ENCODE results near the gene FAM76B. TPM values are rescaled to one million over a fixed set of nuclear protein-coding genes. Genes with fewer than 3 reads are reported as not detected.

Gene FAM76B
- total RNA-seq, 1 donor from 2014 or later = 37.3 TPM

DNA sequence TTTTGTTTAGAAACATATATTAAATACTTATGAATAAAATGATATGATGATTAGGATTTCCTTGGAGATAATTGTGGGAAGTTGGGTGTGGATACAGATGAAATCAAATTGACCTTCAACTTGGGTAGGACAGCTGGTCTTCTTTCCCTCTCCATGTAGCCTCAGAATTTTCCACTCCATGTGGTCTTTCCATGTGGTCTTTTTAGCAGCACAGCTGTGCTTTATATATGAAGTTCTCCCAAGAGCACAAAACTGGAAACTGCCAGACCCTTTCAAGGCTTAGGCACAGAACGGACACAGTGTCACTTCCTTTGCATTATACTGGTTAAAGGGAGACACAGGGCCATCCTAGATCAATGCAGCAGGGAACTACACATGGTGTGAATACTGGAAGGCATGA is 28.6 kb downstream of the FAM76B start:
- no peaks in the 10 kb centered on the region for H3K4me1 Mint-ChIP-seq
- H3K27me3 Mint-ChIP-seq (ENCODE audit: low read depth) = no peaks in the 10 kb centered on the region

DNA sequence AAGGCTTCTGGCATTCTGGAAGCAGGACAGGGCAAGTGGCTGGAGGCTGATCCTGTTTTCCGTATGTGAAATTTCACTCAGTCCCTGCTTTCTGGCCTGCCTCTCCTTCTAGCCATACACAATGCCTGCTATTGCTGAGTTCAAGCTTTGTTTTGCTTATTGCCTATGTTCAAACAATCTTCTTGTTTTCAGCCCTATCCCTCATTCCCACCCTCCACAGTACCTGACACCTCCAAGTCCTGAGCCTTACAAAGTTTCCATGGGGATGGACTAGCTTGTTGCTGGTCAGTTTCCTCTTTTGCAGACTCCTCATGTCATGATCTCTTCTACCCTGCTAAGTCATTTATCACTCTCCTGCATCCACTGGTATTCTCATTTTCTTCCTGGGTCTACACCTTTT is 38.1 kb downstream of the FAM76B start:
- no peaks in the 10 kb centered on the region for H3K4me1 Mint-ChIP-seq

More for the DNA sequence above, 28.6 kb downstream of the FAM76B start:
- H3K9me3 Mint-ChIP-seq = no peaks in the 10 kb centered on the region
- no peak overlapping the region for H3K27ac Mint-ChIP-seq
- H3K4me3 Mint-ChIP-seq = no peak overlapping the region
- TF ChIP-seq, protein P1, sequence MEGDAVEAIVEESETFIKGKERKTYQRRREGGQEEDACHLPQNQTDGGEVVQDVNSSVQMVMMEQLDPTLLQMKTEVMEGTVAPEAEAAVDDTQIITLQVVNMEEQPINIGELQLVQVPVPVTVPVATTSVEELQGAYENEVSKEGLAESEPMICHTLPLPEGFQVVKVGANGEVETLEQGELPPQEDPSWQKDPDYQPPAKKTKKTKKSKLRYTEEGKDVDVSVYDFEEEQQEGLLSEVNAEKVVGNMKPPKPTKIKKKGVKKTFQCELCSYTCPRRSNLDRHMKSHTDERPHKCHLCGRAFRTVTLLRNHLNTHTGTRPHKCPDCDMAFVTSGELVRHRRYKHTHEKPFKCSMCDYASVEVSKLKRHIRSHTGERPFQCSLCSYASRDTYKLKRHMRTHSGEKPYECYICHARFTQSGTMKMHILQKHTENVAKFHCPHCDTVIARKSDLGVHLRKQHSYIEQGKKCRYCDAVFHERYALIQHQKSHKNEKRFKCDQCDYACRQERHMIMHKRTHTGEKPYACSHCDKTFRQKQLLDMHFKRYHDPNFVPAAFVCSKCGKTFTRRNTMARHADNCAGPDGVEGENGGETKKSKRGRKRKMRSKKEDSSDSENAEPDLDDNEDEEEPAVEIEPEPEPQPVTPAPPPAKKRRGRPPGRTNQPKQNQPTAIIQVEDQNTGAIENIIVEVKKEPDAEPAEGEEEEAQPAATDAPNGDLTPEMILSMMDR (IDR thresholded peaks at IDR 0.05; ENCODE audit: unreplicated experiment) = no peak
- DNase-seq (ENCODE audit: low spot score in 2 of 2, unreplicated experiment in 2 of 2) = no peak
- H3K36me3 Mint-ChIP-seq = no peaks in the 10 kb centered on the region

DNA sequence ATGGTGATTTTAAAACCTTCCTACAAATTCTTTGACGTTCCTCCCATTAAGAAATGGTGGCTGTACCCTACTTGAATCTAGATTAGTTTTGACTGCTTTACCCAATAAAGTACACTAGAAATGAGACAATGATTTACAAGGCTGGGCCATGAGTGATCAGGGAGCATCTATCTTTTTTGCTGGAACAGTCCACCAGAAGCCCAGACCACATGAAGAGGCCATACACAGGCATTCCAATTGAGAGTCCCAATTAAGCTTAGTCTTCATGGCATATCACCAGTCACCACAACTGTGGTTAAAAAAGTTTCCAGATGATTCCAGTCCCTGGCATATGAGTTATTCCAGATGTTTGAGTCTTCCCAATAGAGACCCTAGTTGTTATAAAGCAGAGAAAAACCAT is 39.5 kb downstream of the FAM76B start:
- Mint-ChIP-seq H3K36me3 (no peaks in the 10 kb centered on the region), H3K27ac (no peak overlapping the region), H3K4me1 (no peaks in the 10 kb centered on the region), H3K9me3 (peaks cover 5% of the 10 kb centered on the region), H3K27me3 (ENCODE audit: low read depth) (no peaks in the 10 kb centered on the region), H3K4me3 (no peak overlapping the region)
- no peak for DNase-seq (ENCODE audit: low spot score in 2 of 2, unreplicated experiment in 2 of 2)
- TF ChIP-seq, protein P1 (IDR thresholded peaks at IDR 0.05; ENCODE audit: unreplicated experiment) = no peak

More for the DNA sequence above, 38.1 kb downstream of the FAM76B start:
- TF ChIP-seq, protein P1 (IDR thresholded peaks at IDR 0.05; ENCODE audit: unreplicated experiment) = no peak
- H3K27ac Mint-ChIP-seq = no peak overlapping the region
- no peaks in the 10 kb centered on the region for H3K27me3 Mint-ChIP-seq (ENCODE audit: low read depth)
- H3K4me3 Mint-ChIP-seq = no peak overlapping the region
- no peaks in the 10 kb centered on the region for H3K9me3 Mint-ChIP-seq
- no peak for DNase-seq (ENCODE audit: low spot score in 2 of 2, unreplicated experiment in 2 of 2)
- no peaks in the 10 kb centered on the region for H3K36me3 Mint-ChIP-seq

DNA sequence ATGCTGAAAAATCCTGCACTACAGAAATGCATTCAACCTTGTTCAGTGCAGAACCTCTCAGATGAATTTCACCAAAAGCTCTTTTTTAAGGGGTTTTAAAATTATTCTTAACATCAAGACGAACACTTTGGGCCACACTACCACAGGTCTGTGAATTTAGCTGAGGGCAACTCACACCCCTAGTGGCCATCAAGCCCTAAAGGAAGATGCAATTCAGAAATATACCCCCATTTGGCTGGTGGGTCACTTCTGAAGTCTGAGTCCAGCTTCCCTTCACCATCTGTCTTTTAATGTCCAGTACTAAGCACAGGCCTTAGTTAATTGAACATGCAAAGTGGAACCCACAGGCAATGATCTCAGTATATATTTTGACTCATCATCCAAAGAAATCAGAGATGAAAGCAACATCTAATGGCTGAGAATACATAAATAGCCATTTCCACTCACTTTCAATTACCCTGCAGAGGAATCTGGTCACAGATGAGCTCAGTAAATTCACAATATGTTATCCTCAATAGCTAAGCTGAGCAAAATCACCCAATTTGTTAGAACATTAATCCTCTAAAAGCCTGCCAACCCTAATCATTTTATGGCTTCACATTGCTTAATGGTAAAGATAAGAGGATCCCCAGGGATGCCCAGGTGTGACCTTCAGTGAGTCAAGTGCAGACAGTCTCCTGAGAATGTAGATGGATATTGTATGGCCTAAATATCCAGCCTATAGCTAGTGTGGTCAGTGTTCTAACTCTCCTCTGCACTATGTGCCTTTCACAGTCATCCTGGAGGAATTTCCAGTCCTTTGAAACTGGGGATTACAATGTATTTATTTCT is 50.3 kb downstream of the FAM76B start:
- no peaks in the 10 kb centered on the region for H3K9me3 Mint-ChIP-seq
- no peak overlapping the region for H3K4me3 Mint-ChIP-seq
- H3K4me1 Mint-ChIP-seq = peaks cover 8% of the 10 kb centered on the region
- no peak overlapping the region for H3K27ac Mint-ChIP-seq
- TF ChIP-seq, protein P1 (IDR thresholded peaks at IDR 0.05; ENCODE audit: unreplicated experiment) = no peak
- H3K27me3 Mint-ChIP-seq (ENCODE audit: low read depth) = no peaks in the 10 kb centered on the region
- DNase-seq (ENCODE audit: low spot score in 2 of 2, unreplicated experiment in 2 of 2) = no peak
- H3K36me3 Mint-ChIP-seq = no peaks in the 10 kb centered on the region

DNA sequence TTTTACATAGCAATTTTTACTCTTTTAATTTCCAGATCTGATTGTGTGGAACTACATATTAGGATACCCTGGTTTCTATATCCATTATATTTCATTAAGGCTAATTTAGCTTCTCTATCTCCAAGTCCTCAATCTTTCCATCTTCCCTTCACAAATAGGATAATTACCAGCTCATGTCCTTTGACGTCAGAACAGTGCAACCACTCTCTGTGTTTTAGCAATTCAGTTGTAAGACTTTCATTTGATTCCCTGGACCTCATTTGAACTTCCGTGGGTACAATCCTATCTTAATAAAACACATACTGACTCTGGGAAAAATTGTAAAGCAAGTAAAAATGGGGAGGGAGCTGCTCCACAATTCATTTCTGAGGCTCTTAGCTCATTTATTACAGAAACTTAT is 52.8 kb downstream of the FAM76B start:
- Mint-ChIP-seq H3K4me3 (no peak overlapping the region), H3K9me3 (no peaks in the 10 kb centered on the region), H3K36me3 (no peaks in the 10 kb centered on the region), H3K27me3 (ENCODE audit: low read depth) (no peaks in the 10 kb centered on the region), H3K4me1 (peaks cover 16% of the 10 kb centered on the region), H3K27ac (no peak overlapping the region)
- TF ChIP-seq, protein P1 (IDR thresholded peaks at IDR 0.05; ENCODE audit: unreplicated experiment) = no peak
- no peak for DNase-seq (ENCODE audit: low spot score in 2 of 2, unreplicated experiment in 2 of 2)
